HT-29 (cell line): ENCODE results near the gene PIGT. TPM values are rescaled to one million over a fixed set of nuclear protein-coding genes. Genes with fewer than 3 reads are reported as not detected.
"Not testable (repeated sequence)": the region's sequence is repeated elsewhere in the genome, so short reads cannot be mapped to it uniquely, and the experiment has no call there.

Experiments
- DNase-seq: peaks from one replicate; pipeline ENCODE4 v3.0.0-alpha.2; 2015; ENCODE audit warnings: low spot score
- small RNA-seq: library from RNA; depleted of rRNA; stranded (forward); fragments of <200 nt; gene quantifications from one replicate; pipeline ENCODE3, GENCODE V24; 2014
- total RNA-seq: library from RNA; depleted of rRNA; stranded (reverse); fragments of >200 nt; shearing (Covaris generic); gene quantifications from 2 replicates; pipeline ENCODE4 v1.2.3, GENCODE V29; 2014; rRNA removed

PIGT gene
- total RNA-seq, 1 experiment from 2014 or later: 165 TPM

DNA sequence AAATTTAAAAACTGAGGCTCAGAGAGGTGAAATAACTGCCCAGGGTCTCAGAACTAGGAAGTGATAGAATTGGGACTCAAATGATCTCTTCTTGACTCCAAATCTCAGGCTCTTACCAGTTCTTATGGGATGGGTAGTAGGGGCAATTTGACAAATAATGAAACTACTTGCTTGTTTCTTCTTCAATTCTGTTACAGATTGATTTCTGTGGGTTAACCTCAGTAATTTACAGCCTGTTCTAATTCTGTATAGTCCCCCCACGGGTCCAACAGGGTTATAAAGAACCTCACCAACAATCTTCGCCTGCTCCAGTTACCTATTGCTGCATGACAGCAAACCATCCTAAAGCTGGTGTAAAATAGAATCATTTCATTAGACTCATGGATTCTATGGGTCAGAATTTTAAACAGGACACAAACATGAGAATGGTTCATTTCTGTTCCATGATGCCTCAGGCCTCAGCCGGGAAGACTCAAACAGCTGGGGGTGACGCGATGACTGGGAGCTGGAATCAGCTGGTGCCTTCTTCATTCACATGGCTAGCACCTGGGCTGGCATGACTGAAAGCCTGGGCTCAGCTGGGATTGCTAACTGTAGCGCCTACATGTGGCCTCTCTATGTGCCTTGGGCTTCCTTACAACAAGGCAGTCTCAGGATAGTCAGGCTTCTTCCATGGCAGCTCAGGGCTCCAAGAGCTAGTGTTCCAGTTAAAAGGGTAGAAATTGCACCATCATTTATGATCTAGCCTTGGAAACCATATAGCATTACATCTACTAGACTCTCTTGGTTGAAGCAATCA lies 47.0 kb downstream of the PIGT start:
- no peak for DNase-seq

GRCh38 chr20:45463709-45464108 lies 47.8 kb downstream of the PIGT start:
- no peak for DNase-seq

DNA sequence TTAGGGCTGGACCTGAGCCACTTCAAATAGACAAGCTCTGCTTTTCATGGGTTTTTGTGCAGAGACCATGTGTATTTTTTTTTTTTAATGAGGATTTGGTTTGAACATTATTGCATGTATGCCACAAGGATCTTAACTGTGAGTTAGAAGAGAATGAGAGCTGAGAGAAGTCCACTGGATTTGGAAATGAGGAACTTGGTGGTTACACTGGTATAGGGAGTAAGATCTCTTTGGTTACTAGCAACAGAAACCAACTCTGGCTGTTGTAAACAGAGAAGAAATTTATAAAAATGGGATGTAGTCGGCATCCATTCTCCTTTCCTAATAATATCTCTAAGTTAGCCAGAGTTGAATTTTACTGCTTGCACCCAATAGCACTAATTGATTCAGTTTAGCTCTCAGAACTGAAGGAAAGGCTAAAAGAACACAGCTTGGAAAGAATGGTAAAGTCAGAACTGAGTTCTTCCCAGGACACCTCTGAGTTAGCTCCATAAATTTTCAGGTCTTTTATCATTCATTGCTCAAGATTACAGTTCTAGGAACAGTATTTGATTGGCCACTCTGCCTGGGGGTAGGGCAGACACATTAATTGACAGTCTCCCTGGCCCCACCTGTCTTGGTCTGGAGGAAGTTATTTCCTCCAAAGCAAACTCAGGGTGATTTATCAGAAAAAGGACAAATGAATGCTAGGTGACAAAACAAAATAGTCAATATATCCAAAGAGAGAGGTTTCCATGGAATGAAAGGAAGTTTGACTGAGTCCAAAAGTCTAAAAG lies 49.7 kb downstream of the PIGT start:
- peak; percentile 28 for DNase-seq

DNA sequence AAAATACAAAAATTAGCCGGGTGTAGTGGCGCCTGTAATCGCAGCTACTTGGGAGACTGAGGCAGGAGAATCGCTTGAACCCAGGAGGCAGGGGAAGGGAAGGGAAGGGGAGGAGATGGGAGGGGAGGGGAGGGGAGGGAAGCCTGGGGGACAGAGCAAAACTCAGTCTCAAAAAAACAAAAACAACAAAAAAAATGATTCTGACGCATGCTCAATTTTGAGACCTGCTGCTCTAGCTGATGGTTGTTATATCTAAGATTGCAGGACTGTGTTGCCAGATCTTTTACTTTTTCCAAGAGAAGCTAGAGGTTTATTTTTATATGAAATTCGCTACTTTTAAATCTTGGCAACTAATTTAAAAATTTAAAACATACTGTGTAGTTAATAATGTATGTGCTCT lies 51.2 kb downstream of the PIGT start:
- no peak for DNase-seq

DNA sequence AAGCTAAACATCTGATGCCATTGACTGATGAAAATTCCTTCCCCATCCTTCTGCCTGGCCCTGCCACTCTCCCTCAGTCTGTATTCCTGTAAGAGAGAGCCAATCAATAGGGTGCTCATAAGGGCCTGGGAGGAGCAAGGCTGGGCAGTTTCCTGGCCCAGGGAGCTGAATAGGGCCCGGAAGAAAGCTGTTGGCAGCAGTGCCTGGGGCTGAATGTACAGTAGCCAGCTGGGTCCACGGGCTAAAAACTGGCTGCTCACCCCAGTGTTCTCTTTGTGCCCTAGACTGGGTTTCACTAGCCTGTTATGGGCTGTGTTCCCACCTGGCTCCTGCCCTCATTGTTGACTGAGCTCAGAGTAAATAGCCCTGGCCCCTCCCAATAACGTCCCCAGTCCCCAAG lies 51.9 kb downstream of the PIGT start:
- peak; percentile 25 for DNase-seq

- DNase-seq: peak; percentile 71
These were observed 53.7 kb downstream of the PIGT start, which contains the start of gene WFDC2 for GRCh38 chr20:45469336-45470261. TSS of gene WFDC2 (plus strand) at chr20:45469753. CDS start at chr20:45469782, 29 bp downstream.

DNA sequence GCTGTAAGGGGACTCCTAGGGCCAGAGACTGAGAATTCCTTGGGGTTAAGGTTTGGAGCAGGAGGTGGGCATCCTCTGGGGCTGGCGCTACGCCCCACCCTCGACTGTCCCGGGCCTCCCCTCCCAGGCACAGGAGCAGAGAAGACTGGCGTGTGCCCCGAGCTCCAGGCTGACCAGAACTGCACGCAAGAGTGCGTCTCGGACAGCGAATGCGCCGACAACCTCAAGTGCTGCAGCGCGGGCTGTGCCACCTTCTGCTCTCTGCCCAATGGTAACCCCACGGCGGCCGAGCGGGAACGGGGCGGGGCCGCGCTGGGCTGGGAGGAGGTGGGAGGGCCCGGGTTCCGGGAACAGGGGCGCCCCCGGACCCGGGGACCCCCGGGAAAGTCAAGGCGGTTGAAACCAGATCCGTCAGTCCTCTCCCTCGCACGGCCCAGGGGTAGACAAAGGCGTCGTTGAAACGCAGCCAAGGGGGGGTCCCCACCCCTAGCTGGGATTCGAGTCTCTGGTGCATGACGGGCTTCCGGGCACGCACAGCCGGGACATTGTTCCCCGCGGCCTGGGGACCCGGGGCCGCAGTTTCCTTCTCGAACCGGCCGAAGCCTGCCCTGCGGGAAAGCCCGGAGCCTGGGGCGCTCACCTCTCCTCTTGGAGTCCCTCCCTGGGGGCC lies 54.5 kb downstream of the PIGT start:
- DNase-seq: peak; percentile 81

GRCh38 chr20:45470937-45471336 lies 55.0 kb downstream of the PIGT start:
- no peak for DNase-seq

GRCh38 chr20:45472286-45472685 lies 56.3 kb downstream of the PIGT start:
- not testable (repeated sequence) for DNase-seq

Small RNAs within 50 kb of the gene (small RNA-seq; reads per million reads assigned to genes)
- gene MIR6812: not detected

Other genes with a start within 250 kb of the PIGT start
- 2.0 and 6.6 TPM in 2 replicates for gene PI3, start 241.2 kb upstream of the PIGT start, total RNA-seq
- not detected in 2 replicates for gene SEMG1, start 209.1 kb upstream of the PIGT start, total RNA-seq
- not detected in 2 replicates for gene SEMG2, start 194.8 kb upstream of the PIGT start, total RNA-seq
- gene SLPI, start 161.6 kb upstream of the PIGT start, total RNA-seq: 9.1 and 13.5 TPM in 2 replicates
- not detected in 2 replicates for gene RBPJL, start 109.3 kb upstream of the PIGT start, total RNA-seq
- gene MATN4, start 107.8 kb upstream of the PIGT start, total RNA-seq: 0.13 and 0.46 TPM in 2 replicates
- 79.1 and 90.1 TPM in 2 replicates for gene SDC4, start 67.7 kb upstream of the PIGT start, total RNA-seq
- 73.6 and 74.7 TPM in 2 replicates for gene SYS1, start 53.0 kb upstream of the PIGT start, total RNA-seq
- 0.23 and 1.6 TPM in 2 replicates for gene TP53TG5, start 37.8 kb upstream of the PIGT start, total RNA-seq
- gene DBNDD2, start 7.9 kb upstream of the PIGT start, total RNA-seq: 66.6 and 84.8 TPM in 2 replicates
- gene WFDC2, start 53.6 kb downstream of the PIGT start, total RNA-seq: 17.7 and 21.9 TPM in 2 replicates
- not detected in 2 replicates for gene SPINT3, start 99.5 kb downstream of the PIGT start, total RNA-seq
- not detected in 2 replicates for gene WFDC6, start 123.3 kb downstream of the PIGT start, total RNA-seq
- not detected in 2 replicates for gene EPPIN, start 131.3 kb downstream of the PIGT start, total RNA-seq
- not detected in 2 replicates for gene WFDC8, start 163.1 kb downstream of the PIGT start, total RNA-seq
- gene WFDC10A, start 213.6 kb downstream of the PIGT start, total RNA-seq: not detected in 2 replicates
- not detected in 2 replicates for gene WFDC9, start 215.1 kb downstream of the PIGT start, total RNA-seq